HG03159 (cell line): Measurements from ENCODE around the gene MXRA7.
"Not testable (repeated sequence)": the region's sequence is repeated elsewhere in the genome, so short reads cannot be mapped to it uniquely, and the experiment has no call there.

Source experiments
- ATAC-seq: cut with Tn5 transposase; IDR thresholded peaks from one replicate; pipeline ENCODE4 v1.9.1; 2021; ENCODE audit warnings: mild to moderate bottlenecking, moderate library complexity; ENCODE audit not compliant: unreplicated experiment

Gene MXRA7

DNA sequence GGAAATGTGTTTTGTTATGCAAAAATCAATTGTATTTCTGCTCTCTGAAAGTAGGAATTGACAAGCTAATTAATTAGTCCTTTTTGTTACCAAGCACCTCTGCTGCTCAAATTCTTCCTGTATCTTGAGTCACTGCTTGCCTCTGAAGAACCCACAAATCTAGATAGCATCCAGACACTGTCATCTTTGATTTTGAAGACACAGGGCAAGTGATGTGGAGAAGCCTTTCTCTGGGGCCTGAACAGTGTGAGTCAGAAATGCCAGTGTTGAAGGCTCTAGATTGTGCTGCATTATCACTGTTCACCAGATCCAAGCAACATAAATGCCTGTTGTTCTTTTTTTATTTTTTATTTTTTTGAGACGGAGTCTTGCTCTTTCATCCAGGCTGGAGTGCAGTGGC lies 56.4 kb downstream of the MXRA7 start:
- ATAC-seq = no peak

DNA sequence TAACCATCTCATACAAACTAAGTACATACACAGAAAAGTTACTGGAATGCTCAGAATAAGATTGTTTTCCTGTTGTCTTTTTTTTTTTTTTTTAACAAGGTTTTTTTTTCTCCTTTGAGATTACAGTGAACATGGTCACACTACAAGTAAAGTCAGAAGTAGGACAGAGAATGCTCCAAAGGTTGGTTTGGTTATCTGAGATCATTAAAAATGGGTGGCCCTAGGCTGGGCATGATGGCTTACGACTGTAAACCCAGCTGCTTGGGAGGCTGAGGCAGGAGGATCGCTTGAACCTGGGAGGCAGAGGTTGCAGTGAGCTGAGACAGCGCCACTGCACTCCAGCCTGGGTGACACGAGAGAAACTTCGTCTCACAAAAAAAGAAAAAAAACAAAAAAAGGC lies 60.3 kb downstream of the MXRA7 start:
- ATAC-seq = no peak

DNA sequence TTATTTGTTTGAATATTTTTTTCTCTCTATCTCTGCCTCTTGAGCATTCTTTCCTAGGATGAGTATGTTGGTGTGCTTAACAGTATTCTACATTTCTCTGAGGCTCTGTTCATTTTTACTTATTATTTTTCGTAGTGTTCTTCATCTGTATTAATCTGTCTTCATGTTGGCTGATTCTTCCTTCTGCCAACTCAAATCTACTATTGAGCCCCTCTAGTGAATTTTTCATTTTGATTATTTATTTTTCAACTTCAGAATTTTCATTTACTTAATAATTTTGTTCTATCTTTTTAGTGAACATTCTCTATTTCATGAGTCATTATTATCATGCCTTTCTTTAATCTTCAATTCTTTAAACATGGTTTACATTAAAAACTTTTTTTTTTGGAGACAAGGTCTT lies 64.1 kb downstream of the MXRA7 start:
- no peak for ATAC-seq

DNA sequence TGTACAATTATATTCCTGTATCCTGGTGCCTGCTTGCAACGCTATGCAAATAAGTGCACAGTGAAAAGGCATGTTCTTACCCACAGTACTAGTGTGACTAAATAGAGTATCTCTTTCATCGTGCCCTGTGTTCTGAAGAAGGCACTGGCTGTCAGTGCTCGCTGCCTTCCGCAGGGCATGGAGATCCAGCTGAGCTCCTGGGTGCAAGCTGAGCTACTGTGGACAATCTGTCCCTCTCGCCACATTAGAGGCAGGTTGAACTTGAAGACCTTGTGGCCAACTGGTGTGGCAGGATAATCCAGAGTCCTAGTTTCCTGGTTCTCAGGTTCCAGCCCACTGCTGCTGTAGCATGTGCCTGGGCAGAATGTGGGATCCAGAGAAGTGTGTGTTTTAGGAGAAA lies 65.3 kb downstream of the MXRA7 start:
- ATAC-seq = no peak

DNA sequence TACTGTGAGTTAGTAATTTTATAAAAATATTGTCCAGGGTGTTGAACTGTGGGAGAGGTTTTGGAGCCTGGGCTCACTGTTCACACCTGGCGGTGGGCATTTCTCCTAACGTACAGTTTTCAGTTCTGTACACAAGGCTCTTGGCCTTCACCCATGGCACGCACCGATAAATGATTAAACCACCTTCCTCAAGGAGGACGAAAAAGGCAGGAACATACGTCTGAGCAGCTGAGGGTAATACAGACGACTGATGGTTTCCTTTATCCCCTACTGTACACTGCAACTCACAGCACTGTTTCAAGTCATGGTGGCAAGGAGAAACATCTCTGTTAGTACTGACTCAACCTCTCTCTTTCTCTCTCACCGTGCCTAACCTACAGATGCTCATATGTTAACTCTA lies 65.8 kb downstream of the MXRA7 start:
- ATAC-seq = no peak

DNA sequence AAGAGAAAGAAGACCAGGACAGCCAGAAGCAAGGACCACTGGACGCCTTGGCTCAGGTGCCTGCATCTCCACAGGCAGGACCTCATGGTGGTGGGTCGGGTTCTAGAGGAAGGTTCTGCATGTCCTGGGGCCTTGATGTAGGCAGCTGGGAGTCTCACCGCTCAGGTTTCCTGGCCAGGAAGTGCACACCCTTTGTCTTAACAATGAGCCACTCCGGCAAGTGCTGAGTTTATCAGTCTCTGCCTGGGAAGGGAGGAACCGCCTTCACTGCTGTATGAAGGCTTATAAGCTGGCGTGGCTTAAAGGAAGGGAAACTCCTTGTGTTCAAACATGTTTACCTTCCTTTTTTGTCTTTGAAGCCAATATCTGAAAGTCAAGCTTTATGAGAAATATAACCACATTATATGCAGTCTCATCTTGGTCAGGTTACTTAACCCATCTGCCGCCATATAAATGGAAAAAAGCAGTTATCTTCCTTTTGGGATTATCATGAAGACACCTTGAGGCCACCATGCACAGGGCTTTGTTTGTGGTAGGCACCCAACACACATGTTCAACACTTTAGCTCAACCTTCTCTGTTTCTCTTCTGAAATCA lies 67.1 kb downstream of the MXRA7 start, which contains the start of gene ST6GALNAC1:
Gene ST6GALNAC1, minus strand, starts transcription at position 205 of the 596 bp plus-strand sequence. Its CDS starts 119 bp downstream, at position 86.
- no peak for ATAC-seq

DNA sequence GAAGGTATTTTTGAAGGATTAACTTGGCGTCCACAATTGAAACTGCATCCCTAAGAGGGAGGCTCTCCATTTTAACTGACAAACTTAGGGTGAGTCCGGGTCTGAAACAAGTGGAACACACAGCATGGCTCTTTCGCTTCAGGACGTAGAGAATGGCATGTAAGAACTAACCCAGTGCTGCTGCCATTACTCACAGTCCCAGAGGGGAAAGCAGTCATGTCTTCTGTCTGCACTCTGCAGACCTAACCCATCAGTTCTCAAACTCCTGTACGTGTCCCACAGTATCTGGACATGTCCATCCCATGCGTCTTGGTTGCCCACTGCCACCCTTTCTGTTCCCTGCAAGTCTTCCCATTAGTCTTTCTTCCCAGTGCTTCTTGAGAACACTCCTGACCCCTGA lies 67.8 kb downstream of the MXRA7 start:
- ATAC-seq = no peak

DNA sequence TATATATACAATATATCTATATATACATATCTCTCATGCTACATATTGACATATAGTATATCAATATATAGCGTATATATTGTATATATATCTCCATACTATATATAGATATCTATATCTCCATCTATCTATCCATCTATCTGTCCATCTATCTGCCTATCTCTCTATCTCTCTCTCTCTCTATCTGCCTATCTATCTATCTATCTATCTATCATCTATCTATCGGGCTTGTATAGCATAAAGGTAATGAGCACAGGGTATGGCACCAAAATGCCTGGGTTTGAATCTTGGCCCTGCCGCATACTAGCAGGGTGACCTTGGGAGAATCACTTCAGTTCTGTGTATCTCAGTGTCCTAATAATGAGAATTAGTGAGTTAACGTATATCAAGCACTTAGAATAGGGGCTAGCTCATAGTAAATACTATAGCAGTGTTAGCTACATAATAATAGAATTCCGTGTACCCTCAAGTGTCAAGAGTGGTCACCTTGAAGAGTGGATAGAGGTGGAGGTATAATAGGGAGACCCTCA lies 68.7 kb downstream of the MXRA7 start:
- no peak for ATAC-seq

DNA sequence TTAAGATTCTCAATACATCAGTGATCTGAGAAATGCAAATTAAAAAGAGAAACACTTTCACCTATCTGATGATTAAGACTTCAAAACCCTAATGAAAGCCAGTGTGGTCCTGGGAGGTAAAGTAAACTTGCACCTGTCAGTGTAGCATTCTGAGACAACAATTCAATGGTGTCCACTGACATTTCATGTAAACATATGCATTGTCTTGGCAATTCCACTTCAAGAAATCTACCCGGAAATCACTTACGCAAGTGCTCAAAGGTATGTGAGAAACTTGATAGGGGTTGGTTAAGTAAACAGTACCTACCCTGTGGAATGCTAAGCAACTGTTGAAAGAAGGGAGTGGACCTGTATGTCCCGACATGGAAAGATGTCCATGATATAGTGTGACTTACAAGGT lies 69.3 kb downstream of the MXRA7 start:
- ATAC-seq = no peak

DNA sequence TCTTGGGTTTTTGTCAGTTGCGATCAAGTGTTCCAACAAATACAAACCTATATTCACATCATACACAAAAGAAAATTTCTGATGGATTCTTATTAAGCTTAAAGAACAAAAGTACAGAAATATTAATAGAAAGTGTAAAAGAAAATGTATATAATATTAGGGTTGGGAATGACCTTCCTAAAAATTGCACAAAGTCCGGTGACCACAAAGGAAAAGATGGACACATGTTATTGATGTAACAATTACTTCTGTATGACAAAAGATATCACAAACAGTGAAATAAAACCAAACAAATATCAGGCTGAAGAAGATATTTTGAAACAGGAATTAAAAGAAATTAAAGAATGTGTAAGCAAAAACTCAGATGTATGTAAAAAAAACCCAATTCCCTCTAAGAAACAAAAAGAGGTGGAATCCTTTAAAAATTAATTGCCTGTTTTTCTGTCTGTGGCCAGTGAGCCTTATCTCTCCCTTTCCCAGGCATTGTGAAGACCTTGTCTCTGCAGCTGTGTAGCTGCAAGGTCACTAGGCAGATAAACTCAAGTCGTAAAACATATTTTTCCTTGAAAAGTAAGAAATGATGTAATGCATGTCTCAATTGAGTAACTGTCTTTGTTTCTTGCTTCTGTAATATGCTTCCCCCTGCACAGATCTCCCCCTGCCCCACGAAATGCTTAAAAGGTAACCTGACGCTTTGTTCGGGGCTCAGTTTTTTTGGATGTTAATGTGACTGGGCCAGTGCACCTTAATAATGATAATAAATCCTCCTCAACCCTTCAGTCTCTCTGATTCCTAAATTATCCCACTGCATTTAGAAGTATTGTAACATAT lies 70.0 kb downstream of the MXRA7 start:
- ATAC-seq = no peak

DNA sequence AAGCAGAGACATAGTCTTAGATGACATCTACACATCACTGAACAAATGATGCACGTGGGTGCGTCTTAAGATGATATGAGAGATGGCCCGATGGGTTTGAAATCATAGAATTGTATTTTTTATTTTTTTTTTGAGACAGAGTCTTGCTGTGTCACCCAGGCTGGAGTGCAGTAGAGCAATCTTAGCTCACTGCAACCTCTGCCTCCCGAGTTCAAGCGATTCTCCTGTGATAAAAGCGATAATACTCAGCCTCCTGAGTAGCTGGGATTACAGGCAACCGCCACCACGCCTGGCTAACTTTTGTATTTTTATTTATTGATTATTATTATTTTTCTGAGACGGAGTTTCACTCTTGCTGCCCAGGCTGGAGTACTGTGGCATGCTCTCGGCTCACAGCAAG lies 72.5 kb downstream of the MXRA7 start:
- ATAC-seq = no peak

DNA sequence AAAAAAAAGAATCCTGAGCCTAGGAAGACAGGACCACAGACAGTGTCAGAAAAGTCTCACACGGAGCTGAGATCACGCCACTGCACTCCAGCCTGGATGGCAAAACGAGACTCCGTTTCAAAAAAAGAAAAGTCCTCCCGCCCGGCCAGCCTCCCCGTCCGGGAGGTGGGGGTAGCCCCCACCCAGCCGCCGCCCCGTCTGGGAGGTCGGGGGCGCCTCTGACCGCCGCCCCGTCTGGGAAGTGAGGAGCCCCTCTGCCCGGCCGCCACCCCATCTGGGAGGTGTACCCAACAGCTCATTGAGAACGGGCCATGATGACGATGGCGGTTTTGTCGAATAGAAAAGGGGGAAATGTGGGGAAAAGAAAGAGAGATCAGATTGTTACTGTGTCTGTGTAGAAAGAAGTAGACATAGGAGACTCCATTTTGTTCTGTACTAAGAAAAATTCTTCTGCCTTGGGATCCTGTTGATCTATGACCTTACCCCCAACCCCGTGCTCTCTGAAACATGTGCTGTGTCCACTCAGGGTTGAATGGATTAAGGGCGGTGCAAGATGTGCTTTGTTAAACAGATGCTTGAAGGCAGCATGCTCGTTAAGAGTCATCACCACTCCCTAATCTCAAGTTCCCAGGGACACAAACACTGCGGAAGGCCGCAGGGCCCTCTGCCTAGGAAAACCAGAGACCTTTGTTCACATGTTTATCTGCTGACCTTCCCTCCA lies 74.1 kb downstream of the MXRA7 start:
- ATAC-seq = not testable (repeated sequence)

DNA sequence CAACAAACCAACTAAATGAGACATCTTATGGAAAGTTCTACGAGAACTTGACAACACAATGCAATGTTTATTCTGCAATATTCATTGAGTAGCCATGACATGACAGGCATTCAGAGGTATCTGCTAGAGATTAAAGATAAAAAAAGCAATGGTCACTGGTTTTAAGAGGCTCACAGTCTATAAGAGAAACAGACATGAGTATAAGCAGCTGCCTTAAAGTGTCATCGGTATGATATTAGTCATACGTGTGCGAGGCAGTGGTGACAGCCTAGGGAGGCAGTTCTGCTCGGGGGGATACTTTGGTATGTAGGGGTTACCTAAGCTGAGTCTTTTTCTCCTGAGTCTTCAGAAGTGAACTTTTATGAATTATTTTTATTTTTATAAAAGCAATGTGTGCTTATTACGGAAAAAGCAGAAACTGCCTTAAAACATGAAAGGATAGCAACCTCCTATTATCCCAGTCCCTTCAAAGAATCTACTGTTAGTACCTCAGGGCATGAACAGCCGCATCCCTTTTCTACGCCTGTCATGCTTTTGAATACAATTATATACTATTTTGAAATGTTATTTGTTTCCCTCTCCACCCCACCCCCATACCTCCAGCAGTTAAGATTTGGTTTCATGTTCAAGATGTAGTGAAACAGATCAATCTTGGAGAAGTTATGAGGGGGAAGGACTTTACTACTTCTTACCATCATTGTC lies 75.0 kb downstream of the MXRA7 start:
- no peak for ATAC-seq

DNA sequence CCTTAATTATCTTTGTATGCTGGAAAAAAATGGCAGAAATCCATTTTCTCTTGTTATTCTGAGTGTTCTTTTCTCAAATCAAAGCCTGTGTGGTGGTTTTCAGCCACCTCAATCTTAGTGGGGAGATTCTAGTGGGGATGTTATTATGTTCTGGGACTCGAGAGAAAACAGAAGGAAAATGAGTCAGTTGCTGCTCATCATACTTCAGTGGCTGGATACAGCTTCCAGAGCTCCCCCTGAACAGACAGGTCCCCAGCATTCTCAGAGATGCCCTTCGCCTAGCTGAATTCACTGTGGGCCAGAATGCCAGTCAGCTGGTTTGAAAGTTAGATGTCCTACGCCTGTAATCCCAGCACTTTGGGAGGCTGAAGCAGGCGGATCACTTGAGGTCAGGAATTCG lies 75.7 kb downstream of the MXRA7 start:
- ATAC-seq = no peak

DNA sequence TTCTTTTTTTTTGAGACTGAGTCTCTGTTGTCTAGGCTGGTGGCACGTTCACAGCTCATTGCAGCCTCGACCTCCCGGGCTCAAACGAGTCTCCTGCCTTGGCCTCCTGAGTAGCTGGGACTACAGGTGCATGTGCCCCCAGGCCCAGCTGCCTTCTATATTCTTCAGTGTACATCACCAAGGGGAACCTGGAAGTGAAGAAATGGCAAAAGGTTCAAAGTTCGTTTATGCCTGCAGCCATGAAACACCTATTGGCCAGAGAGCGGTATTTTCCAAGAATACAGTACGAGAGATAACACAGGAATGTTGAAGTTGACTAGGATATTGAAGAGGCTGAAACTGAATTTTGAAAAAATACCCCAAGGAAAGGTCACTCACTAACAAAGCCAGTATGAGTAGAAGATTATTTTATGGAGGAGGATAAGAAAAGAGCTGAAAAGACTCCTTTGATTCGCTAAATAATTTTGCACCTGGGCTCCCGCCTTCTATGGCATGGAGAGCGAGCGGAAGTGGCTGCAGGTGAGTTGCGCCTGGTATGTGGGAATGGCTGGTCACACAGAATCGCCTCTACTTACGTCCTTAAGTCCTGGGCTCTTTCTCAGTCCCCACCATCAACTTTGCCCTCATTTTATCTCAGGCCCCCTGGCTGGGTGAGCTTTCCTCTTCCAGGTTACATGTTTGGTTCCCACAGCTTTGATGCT lies 77.0 kb downstream of the MXRA7 start:
- ATAC-seq = no peak

DNA sequence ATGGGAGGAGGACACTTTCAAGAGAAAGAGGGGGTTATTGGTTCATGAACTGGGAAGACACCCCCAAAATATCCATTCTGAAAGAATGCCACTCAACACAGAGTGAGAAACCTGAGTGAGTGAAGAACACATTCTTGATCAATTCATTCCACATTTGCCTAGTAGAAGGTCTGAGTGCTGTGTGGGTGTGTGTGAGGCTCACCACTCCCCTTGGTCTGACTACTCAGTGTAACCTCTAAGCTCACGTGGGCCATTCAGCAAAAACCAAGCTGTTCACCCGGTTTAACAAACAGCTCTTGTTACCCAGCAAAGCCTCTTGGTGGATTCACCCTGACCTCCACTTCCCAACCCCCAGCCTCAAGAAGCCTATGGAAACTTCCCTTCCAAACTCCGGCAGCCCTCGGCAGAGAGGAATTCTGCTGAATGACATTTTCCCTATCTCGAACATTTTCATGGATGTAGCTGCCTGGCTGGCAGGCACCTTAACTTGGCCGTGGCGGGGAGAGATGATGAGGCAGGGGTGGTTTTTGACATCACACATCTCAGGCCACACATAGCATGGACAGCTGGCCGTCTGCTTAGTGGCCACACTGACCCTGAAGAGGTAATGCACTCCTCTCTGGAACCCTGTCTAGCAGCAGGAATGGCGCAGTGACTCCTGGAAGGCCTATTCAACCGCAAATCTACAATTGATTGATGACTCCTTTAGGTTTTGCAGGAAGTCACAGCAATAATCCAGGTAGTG lies 78.8 kb downstream of the MXRA7 start:
- no peak for ATAC-seq

DNA sequence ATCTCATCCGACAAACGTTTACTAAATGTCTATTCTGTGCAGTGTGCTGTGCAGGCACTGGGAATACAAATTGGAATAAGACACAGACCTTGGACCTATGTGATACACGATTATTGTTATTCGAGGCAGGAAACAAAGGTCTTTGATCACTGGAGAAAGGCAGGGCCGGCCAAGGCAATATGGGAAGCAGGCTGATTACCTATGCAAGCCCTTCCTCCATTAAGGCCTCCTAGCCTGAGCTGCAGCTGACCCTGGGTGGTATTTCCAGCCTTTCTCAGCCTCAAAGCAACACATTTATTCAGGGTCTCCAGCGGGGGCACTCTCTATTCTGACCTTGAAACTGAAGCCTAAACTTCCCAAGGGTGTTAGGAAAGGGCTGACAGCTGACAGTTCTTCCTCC lies 80.6 kb downstream of the MXRA7 start:
- ATAC-seq = no peak
